ENCODE measurements around the gene TRAP1. TPM values are rescaled to one million over a fixed set of nuclear protein-coding genes. Genes with fewer than 3 reads are reported as not detected.

The TRAP1 gene
- total RNA-seq, 1 experiment from 2014 or later: 416 TPM

- Histone ChIP-seq H3K9me3 (ENCODE audit: control insufficient read depth in 1 of 2, insufficient read depth in 1 of 2, low read depth in 1 of 2, low read length in 2 of 2) (no peaks in the 10 kb centered on the region), H3K27ac (ENCODE audit: low read depth, low read length) (no peak overlapping the region), H3K27me3 (ENCODE audit: insufficient read depth, low read length) (no peaks in the 10 kb centered on the region), H3K4me1 (ENCODE audit: control insufficient read depth in 1 of 2, insufficient read depth in 2 of 2, low read length in 2 of 2) (no peaks in the 10 kb centered on the region), H3K9me2 (ENCODE audit: insufficient read depth) (no peaks in the 10 kb centered on the region), H3K4me3 (replicated peaks in 1 of 2; ENCODE audit: low read depth in 1 of 2, low read length in 2 of 2) (no peak overlapping the region), H3K4me2 (ENCODE audit: low read length) (no peak overlapping the region), H3K36me3 (ENCODE audit: control insufficient read depth in 1 of 2, insufficient read depth in 2 of 2, low read length in 2 of 2) (peaks cover 20 to 35% of the 10 kb centered on the region in 2 experiments; a peak in 3 of 4 replicates), H3K9ac (ENCODE audit: low read length) (no peak overlapping the region), H2AFZ (ENCODE audit: low read depth, low read length, poor library complexity, severe bottlenecking) (no peak overlapping the region), H4K20me1 (ENCODE audit: insufficient read depth) (no peaks in the 10 kb centered on the region), H3K79me2 (ENCODE audit: insufficient read depth, low read length) (no peaks in the 10 kb centered on the region)
- intact Hi-C loops (cut with micrococcal nuclease): no loop called here
- ChIA-PET POLR2A (no interaction called here), RAD21 (ENCODE audit: low non-redundant PET in 1 of 2, low total read pairs in 2 of 2, uncharacterized antibody in 2 of 2, unreplicated experiment in 2 of 2) (no interaction called here), CTCF (no interaction called here)
- ATAC-seq: no peak
- TF ChIP-seq POLR2AphosphoS5 (IDR thresholded peaks at IDR 0.05; ENCODE audit: low read depth, low read length) (no peak), SIN3A (IDR thresholded peaks at IDR 0.05; ENCODE audit: low read depth) (no peak), RAD21 (IDR thresholded peaks at IDR 0.05; ENCODE audit: low read depth) (no peak), SRF (IDR thresholded peaks at IDR 0.05; ENCODE audit: low read depth) (no peak)
- BruUV-seq (replicated peaks): no TSS peak
- no peak for DNase-seq (ENCODE audit: low read depth, low spot score)
These were observed 18.2 kb upstream of the TRAP1 start for GRCh38 chr16:3735541-3735940.

GRCh38 chr16:3734758-3735221, 17.5 kb upstream of the TRAP1 start:
- intact Hi-C loops (cut with micrococcal nuclease): no loop called here
- no peaks in the 10 kb centered on the region for H4K20me1 ChIP-seq (ENCODE audit: insufficient read depth)
- CTCF ChIA-PET: no interaction called here
- TF ChIP-seq ZBTB33 (IDR thresholded peaks at IDR 0.05; ENCODE audit: extremely low read depth, insufficient replicate concordance, low read length): no peak
- no peak for TF ChIP-seq ZFX (IDR thresholded peaks at IDR 0.05)
- TF ChIP-seq YY1 (IDR thresholded peaks at IDR 0.05; ENCODE audit: extremely low read depth, insufficient replicate concordance, low read depth, low read length): no peak
- TF ChIP-seq EZH2 (IDR thresholded peaks at IDR 0.05): no peak
- no peak for TF ChIP-seq POLR2A (IDR thresholded peaks at IDR 0.05; ENCODE audit: borderline replicate concordance, extremely low read depth, insufficient read depth, insufficient read length)
- TF ChIP-seq EGR1 (IDR thresholded peaks at IDR 0.05; ENCODE audit: low read depth): no peak
- TF ChIP-seq ELF1 (IDR thresholded peaks at IDR 0.05; ENCODE audit: borderline replicate concordance, low read depth): no peak
- no peak for TF ChIP-seq TCF7L2 (IDR thresholded peaks at IDR 0.05; ENCODE audit: borderline replicate concordance, extremely low read depth, insufficient read depth, insufficient read length)
- no peak for TF ChIP-seq SRF (IDR thresholded peaks at IDR 0.05; ENCODE audit: low read depth)
- TF ChIP-seq RAD21 (IDR thresholded peaks at IDR 0.05; ENCODE audit: low read depth): no peak
- TF ChIP-seq POLR2AphosphoS5 (IDR thresholded peaks at IDR 0.05; ENCODE audit: low read depth, low read length): no peak
- no peak for TF ChIP-seq ZNF274 (IDR thresholded peaks at IDR 0.05; ENCODE audit: low read depth, low read length)
- TF ChIP-seq FOSL1 (IDR thresholded peaks at IDR 0.05; ENCODE audit: low read depth): no peak
- TF ChIP-seq MAX (IDR thresholded peaks at IDR 0.05): no peak
- no peak for TF ChIP-seq ATF3 (IDR thresholded peaks at IDR 0.05)
- TF ChIP-seq EZH2phosphoT487 (IDR thresholded peaks at IDR 0.05; ENCODE audit: borderline replicate concordance): no peak

More at GRCh38 chr16:3734758-3735221, 17.5 kb upstream of the TRAP1 start:
- Histone ChIP-seq H3K4me3 (replicated peaks in 1 of 2; ENCODE audit: low read depth in 1 of 2, low read length in 2 of 2) (no peak overlapping the region), H3K9me3 (ENCODE audit: control insufficient read depth in 1 of 2, insufficient read depth in 1 of 2, low read depth in 1 of 2, low read length in 2 of 2) (no peaks in the 10 kb centered on the region), H3K27ac (ENCODE audit: low read depth, low read length) (no peak overlapping the region), H2AFZ (ENCODE audit: low read depth, low read length, poor library complexity, severe bottlenecking) (no peak overlapping the region), H3K36me3 (ENCODE audit: control insufficient read depth in 1 of 2, insufficient read depth in 2 of 2, low read length in 2 of 2) (peaks cover 14 to 35% of the 10 kb centered on the region in 2 experiments; a peak in 3 of 4 replicates), H3K79me2 (ENCODE audit: insufficient read depth, low read length) (no peaks in the 10 kb centered on the region), H3K27me3 (ENCODE audit: insufficient read depth, low read length) (no peaks in the 10 kb centered on the region), H3K9ac (ENCODE audit: low read length) (no peak overlapping the region), H3K9me2 (ENCODE audit: insufficient read depth) (no peaks in the 10 kb centered on the region), H3K4me2 (ENCODE audit: low read length) (no peak overlapping the region), H3K4me1 (ENCODE audit: control insufficient read depth in 1 of 2, insufficient read depth in 2 of 2, low read length in 2 of 2) (no peaks in the 10 kb centered on the region)
- DNase-seq (ENCODE audit: low read depth, low spot score) (no peak), ATAC-seq (no peak)
- RAD21 ChIA-PET (ENCODE audit: low non-redundant PET in 1 of 2, low total read pairs in 2 of 2, uncharacterized antibody in 2 of 2, unreplicated experiment in 2 of 2): no interaction called here
- POLR2A ChIA-PET: no interaction called here
- no TSS peak for BruUV-seq (replicated peaks)
